Measurements from ENCODE around the gene MAP2K5.
A peak's percentile ranks its signal among the peaks of the same experiment; 100 is the strongest.

MAP2K5 gene

DNA sequence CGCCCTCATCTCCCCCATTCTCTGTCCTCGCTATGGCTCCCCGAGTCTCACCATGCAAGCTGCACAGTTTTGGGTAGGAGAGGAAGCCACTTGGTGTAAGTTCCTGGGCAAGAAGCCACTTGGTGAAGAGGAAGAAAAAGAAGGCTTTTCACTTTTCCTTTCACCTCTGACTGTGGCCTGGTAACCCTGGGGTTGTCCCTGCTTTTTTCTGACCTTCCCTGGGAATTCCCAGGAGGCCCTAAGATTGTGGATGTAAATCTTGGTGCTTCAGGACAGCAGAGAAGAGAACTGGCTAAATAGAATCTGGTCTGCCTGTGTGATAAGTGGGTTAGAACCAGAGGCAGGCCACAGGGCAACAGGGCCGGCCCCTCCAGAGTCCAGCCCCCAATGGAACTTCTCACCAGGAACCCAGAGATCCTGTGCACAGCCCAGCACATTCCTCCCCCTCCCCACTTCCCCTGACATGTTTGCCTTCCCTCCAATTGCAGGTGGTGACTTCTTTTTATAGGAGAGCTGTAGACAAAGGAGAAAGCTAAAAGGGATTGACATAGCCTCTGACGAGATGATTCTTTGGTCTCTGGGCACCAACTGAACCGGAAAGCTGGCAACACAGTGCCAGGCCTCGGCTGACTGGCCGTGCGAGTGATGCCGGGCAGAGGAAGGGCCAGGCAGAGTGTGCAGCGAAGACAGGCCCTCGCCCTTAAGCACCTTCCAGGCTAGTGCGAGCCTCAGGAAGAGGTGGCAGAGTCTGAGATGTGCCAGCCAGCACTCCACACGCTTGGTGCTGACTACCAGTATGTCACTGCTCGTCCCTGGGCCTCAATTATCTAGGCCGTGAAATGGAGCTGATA, 263.4 kb downstream of the MAP2K5 start:
- peaks cover 50% of the 10 kb centered on the region for H3K4me1 ChIP-seq (ENCODE audit: insufficient read depth, low read length, severe bottlenecking)
- peak overlapping the region; percentile 49; the same call in 1 of the 2 replicates for H3K9ac ChIP-seq (ENCODE audit: low read length)
- H2AFZ ChIP-seq (ENCODE audit: low read length) = no peak overlapping the region
- no peaks in the 10 kb centered on the region for H3F3A ChIP-seq (ENCODE audit: insufficient read depth, low read length)
- peak overlapping the region; percentile 2; the same call in 1 of the 2 replicates for H3K4me2 ChIP-seq (ENCODE audit: low read length)
- peak overlapping the region; percentile 86 for H3K27ac ChIP-seq (ENCODE audit: low read depth, low read length, poor library complexity, severe bottlenecking)
- TF ChIP-seq EZH2 (IDR thresholded peaks at IDR 0.05; ENCODE audit: borderline replicate concordance, low read length) = no peak
- TF ChIP-seq, protein P1, sequence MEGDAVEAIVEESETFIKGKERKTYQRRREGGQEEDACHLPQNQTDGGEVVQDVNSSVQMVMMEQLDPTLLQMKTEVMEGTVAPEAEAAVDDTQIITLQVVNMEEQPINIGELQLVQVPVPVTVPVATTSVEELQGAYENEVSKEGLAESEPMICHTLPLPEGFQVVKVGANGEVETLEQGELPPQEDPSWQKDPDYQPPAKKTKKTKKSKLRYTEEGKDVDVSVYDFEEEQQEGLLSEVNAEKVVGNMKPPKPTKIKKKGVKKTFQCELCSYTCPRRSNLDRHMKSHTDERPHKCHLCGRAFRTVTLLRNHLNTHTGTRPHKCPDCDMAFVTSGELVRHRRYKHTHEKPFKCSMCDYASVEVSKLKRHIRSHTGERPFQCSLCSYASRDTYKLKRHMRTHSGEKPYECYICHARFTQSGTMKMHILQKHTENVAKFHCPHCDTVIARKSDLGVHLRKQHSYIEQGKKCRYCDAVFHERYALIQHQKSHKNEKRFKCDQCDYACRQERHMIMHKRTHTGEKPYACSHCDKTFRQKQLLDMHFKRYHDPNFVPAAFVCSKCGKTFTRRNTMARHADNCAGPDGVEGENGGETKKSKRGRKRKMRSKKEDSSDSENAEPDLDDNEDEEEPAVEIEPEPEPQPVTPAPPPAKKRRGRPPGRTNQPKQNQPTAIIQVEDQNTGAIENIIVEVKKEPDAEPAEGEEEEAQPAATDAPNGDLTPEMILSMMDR (IDR thresholded peaks at IDR 0.05; ENCODE audit: low read length) = no peak
- H3K9me2 ChIP-seq (ENCODE audit: low read depth, low read length) = no peaks in the 10 kb centered on the region
- no peaks in the 10 kb centered on the region for H3K27me3 ChIP-seq (ENCODE audit: insufficient read depth, low read length)
- no peaks in the 10 kb centered on the region for H3K36me3 ChIP-seq (ENCODE audit: insufficient read depth, low read length)
- no peaks in the 10 kb centered on the region for H3K79me2 ChIP-seq (ENCODE audit: insufficient read depth, low read length)
- H4K20me1 ChIP-seq (ENCODE audit: insufficient read depth, low read length) = no peaks in the 10 kb centered on the region
- no peak overlapping the region for H3K4me3 ChIP-seq (ENCODE audit: low read depth, low read length, poor library complexity, severe bottlenecking)
- H3K9me3 ChIP-seq (ENCODE audit: low read length) = no peaks in the 10 kb centered on the region

DNA sequence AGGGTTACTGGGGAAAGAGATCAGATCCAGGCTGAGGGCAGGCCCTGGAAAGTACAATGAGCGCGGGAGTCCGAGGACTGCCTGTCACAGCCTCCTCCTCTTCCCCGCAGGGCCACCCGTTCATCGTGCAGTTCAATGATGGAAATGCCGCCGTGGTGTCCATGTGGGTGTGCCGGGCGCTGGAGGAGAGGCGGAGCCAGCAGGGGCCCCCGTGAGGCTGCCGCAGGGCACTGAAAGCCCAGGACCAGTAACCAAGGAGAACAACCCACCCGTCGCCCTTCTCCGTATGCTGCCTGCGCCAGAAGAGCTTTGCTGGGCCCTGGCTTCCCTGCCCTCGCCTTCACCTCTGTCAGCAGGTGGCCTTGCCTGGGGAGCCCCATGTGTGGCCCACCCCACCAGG, 264.0 kb downstream of the MAP2K5 start:
- Histone ChIP-seq H3K9me2 (ENCODE audit: low read depth, low read length) (no peaks in the 10 kb centered on the region), H3K9ac (ENCODE audit: low read length) (no peak overlapping the region; the same call in 1 of the 2 replicates), H3K27ac (ENCODE audit: low read depth, low read length, poor library complexity, severe bottlenecking) (peak overlapping the region; percentile 86), H3F3A (ENCODE audit: insufficient read depth, low read length) (no peaks in the 10 kb centered on the region), H4K20me1 (ENCODE audit: insufficient read depth, low read length) (no peaks in the 10 kb centered on the region), H3K9me3 (ENCODE audit: low read length) (no peaks in the 10 kb centered on the region), H3K4me3 (ENCODE audit: low read depth, low read length, poor library complexity, severe bottlenecking) (no peak overlapping the region), H3K79me2 (ENCODE audit: insufficient read depth, low read length) (no peaks in the 10 kb centered on the region), H3K4me2 (ENCODE audit: low read length) (peak overlapping the region; percentile 2; the same call in 1 of the 2 replicates), H3K36me3 (ENCODE audit: insufficient read depth, low read length) (no peaks in the 10 kb centered on the region), H3K4me1 (ENCODE audit: insufficient read depth, low read length, severe bottlenecking) (peaks cover 54% of the 10 kb centered on the region), H2AFZ (ENCODE audit: low read length) (no peak overlapping the region), H3K27me3 (ENCODE audit: insufficient read depth, low read length) (no peaks in the 10 kb centered on the region)
- TF ChIP-seq EZH2 (IDR thresholded peaks at IDR 0.05; ENCODE audit: borderline replicate concordance, low read length) = no peak
- TF ChIP-seq, protein P1 (IDR thresholded peaks at IDR 0.05; ENCODE audit: low read length) = no peak

GRCh38 chr15:67807141-67807540, 264.6 kb downstream of the MAP2K5 start:
- H3K27ac ChIP-seq (ENCODE audit: low read depth, low read length, poor library complexity, severe bottlenecking) = peak overlapping the region; percentile 86
- TF ChIP-seq EZH2 (IDR thresholded peaks at IDR 0.05; ENCODE audit: borderline replicate concordance, low read length) = no peak
- TF ChIP-seq, protein P1 (IDR thresholded peaks at IDR 0.05; ENCODE audit: low read length) = no peak
- no peak overlapping the region for H2AFZ ChIP-seq (ENCODE audit: low read length)
- no peak overlapping the region for H3K9ac ChIP-seq (ENCODE audit: low read length)
- no peaks in the 10 kb centered on the region for H3K9me2 ChIP-seq (ENCODE audit: low read depth, low read length)
- H3K27me3 ChIP-seq (ENCODE audit: insufficient read depth, low read length) = no peaks in the 10 kb centered on the region
- H3K9me3 ChIP-seq (ENCODE audit: low read length) = no peaks in the 10 kb centered on the region
- peaks cover 60% of the 10 kb centered on the region for H3K4me1 ChIP-seq (ENCODE audit: insufficient read depth, low read length, severe bottlenecking)
- H3F3A ChIP-seq (ENCODE audit: insufficient read depth, low read length) = no peaks in the 10 kb centered on the region
- H3K36me3 ChIP-seq (ENCODE audit: insufficient read depth, low read length) = no peaks in the 10 kb centered on the region
- no peak overlapping the region for H3K4me2 ChIP-seq (ENCODE audit: low read length)
- H3K4me3 ChIP-seq (ENCODE audit: low read depth, low read length, poor library complexity, severe bottlenecking) = no peak overlapping the region
- H4K20me1 ChIP-seq (ENCODE audit: insufficient read depth, low read length) = no peaks in the 10 kb centered on the region
- no peaks in the 10 kb centered on the region for H3K79me2 ChIP-seq (ENCODE audit: insufficient read depth, low read length)

Measured in OCI-LY1 (cell line).